GM18517 (cell line): ENCODE measurements around the gene NOP53.
"Not testable (repeated sequence)": the region's sequence is repeated elsewhere in the genome, so short reads cannot be mapped to it uniquely, and the experiment has no call there.

Experiments
- ATAC-seq: cut with Tn5 transposase; IDR thresholded peaks from one replicate; pipeline ENCODE4 v1.9.1; 2021; ENCODE audit warnings: mild to moderate bottlenecking, moderate library complexity; ENCODE audit not compliant: unreplicated experiment

The NOP53 gene

DNA sequence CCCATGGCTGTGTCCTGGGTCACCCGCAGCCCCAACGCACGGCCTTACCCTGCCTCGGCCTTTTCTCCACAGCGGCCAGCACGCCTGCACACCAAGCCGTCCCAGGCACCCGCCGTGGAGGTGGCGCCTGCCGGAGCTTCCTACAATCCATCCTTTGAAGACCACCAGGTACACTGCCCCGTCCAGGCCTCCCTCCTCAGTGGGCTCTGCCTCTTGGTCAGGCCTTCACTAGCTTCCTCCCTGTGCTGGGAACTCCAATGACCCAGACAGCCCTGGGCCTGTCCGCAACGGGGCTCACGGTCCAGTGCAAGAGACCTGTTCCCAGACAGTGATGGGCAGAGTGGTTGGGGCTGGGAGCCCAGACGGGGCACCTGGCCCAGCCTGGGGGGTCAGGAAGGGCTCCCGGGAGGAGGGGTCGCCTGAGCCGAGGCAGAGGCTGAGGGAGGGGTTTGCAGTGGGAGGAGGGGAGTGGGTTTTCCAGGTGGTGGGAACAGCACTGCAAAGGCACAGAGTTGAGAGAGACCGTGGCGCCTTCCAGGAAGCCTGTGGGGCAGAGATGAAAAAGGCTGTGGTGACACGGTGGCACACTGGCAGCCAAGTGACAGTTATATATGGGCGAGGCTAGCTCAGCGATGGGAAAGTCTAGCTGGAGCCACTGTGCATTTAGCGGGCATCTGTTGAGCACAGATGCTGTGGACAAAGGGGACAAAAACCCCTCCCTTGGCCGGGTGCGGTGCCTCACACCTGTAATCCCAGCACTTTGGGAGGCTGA is 7.3 kb downstream of the NOP53 start:
- ATAC-seq, result no peak

DNA sequence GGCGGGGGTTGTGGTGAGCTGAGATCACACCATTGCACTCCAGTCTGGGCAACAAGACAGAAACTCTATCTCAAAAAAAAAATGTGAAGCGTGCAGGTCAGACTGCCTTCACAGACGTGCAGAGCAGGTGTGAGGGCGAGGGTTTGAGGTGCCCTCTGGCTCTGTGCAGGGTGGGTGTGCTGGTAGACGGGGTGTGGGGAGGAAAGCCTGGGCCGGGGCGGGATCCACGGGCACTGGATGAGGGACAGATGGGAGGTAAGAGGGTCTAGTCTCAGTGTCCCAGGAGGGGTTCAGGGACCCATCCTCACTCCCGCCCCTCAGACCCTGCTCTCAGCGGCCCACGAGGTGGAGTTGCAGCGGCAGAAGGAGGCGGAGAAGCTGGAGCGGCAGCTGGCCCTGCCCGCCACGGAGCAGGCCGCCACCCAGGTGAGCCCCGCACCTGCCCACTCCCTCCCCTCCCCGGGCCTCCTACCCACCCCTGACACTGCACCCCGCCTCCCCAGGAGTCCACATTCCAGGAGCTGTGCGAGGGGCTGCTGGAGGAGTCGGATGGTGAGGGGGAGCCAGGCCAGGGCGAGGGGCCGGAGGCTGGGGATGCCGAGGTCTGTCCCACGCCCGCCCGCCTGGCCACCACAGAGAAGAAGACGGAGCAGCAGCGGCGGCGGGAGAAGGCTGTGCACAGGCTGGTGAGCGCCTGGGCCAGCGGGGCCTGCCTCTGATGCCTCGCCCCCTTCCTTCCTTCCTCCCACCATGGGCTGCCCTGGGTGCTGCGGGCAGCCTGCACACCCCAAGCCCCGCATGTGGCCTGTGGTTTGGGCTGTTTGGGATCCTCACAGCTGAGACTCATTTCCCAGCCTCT is 9.1 kb downstream of the NOP53 start:
- no peak for ATAC-seq

DNA sequence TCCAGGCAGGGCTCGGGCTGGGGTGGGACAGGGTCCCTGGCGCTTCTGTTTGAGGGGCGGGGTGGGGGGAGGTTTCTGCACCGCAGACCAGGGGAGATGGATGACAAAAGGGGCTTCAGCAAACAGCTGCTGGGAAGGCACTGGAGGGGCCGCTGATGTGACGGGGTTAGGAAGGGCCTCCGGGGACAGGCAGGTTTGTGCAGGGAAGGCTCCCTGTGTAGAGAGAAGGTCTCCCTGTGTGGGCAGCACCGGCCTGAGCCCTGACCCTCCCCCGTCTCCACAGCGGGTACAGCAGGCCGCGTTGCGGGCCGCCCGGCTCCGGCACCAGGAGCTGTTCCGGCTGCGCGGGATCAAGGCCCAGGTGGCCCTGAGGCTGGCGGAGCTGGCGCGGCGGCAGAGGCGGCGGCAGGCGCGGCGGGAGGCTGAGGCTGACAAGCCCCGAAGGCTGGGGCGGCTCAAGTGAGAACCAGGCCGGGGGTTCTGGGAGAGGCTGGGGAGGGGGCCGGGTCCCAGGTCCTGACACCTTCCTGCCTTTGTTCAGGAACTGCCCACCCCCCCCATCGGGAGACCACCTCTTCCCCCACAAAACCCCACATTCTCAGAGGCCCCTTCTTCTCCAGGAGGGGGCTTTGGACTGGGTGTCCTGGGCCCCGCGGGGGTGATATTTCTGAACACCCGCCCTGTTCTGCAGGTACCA is 9.9 kb downstream of the NOP53 start:
- ATAC-seq, result no peak

DNA sequence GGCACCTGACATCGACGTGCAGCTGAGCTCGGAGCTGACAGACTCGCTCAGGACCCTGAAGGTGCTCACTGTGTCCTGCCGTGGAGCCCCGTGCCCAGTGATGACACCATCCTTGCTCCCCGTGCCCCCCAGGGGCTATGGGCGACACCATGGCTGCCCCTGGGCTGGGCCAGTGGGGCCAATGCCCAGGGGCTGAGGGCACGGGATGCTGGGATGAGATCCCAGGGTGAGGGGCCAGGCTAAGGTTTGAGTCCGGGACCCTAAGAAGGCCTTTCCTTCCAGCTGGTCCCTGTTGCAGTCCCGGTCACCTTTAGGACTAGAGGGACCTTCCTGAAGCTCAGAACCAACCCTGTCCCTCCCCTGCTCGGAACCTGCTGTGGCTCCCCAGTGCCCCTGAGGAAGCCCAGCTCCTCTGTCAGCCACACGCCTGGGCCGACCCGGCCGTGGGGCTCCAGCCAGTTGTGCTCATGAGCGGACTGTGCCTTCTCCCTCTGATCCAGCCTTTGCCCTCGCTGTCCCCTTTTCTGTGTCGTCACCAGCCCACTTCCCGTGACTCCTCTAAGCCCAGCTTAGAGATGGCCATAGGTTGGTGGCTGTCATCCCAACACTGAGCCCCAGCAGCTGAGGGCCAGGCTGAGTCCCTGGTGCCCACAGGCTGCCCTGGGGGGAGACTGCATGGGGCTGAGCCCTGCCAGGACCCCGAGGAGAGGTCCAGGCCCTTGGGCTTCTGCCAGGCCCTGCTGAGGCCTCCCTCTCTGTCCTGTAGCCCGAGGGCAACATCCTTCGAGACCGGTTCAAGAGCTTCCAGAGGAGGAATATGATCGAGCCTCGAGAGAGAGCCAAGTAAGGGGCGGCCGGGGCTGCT is 10.6 kb downstream of the NOP53 start:
- ATAC-seq, result no peak

DNA sequence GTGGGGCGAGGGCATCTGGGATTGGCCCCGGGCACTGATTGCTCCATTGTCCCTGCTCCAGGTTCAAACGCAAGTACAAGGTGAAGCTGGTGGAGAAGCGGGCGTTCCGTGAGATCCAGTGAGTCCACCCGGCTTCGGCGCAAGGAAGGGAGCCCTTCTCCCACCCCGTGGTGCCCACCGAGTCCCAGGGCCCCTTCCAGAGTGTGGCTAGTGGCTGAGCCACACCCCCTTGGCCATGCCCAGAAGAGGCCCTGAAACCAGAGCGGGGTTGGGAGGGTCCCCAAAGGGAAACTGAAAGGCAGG is 11.2 kb downstream of the NOP53 start:
- no peak for ATAC-seq

DNA sequence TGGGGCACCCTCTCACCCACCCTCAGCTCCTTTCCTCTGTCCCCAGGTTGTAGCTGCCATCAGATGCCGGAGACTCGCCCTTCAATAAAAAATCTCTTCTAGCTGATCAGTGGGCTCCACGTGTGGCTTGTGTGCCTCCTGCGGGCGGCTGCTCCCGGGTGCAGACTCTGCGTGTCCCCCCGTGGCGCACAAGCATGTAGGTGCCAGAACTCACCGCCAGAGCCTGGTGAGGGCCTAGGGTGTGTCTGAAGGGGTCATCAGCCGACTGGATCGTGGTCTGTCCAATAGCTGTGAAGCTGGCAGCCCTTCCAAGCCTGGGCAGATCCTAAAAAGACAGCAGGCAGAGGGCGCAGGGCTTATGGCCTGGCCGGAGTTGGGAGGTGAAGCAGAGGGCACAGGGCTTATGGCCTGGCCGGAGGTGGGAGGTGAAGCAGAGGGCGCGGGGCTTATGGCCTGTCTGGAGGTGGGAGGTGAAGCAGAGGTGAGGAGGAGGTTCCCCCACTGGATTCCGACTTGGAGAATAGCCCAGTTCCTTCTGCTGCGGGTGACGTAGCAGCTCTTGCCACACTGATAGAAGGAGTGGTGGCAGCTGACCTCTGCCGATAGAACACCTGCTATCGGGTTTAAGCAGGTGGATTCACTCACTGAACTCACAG is 11.7 kb downstream of the NOP53 start:
- no peak for ATAC-seq

DNA sequence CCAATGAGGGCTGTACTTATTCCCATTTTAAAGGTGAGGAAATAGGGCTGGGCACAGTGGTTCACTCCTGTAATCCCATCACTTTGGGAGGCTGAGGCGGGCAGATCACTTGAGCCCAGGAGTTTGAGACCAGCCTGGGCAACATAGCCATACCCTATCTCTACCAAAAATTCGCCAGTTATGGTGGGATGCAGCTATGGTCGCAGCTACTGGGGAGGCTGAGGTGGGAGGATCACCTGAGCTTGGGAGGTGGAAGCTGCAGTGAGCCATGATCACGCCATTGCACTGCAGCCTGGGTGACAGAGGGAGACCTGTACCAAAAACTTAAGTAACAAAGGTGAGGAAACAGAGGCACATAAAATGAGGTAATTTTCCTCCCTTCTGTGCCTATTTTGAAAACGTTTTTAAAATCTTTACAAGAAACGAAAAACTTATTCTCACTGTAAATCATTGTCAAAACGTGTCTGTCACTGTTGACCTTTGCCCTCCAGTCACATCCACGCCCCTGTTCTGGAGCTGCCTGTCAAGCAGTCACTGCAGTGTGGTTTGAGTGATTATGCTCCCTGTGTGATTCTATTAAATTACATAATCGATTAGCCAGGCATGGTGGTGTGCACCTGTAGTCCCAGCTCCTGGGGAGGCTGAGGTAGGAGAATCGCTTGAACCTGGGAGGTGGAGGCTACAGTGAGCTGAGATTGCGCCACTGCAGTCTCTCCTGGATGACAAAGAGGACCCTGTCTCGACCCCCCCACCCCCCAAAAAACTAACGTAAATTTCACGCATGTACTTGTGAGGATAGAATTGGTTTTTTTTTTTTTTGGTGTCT is 12.5 kb downstream of the NOP53 start:
- ATAC-seq, result no peak

DNA sequence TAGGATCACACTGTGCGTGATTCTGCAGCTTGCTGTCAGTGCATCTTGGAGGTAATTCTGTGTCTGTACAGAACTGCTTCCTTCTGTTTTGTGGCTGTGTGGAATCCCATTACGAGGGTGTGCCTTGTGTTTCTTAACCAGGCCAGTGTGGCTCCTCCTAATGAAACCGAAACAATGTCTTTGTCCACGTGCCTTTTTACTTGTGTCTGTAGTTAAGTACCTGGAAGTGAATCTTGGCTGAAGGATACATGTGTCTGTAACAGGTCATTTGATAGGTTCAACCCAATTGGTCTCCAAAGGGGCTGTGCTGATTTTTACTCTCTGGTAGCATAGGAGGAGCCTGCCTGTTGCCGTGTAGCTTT is 13.1 kb downstream of the NOP53 start:
- no peak for ATAC-seq

DNA sequence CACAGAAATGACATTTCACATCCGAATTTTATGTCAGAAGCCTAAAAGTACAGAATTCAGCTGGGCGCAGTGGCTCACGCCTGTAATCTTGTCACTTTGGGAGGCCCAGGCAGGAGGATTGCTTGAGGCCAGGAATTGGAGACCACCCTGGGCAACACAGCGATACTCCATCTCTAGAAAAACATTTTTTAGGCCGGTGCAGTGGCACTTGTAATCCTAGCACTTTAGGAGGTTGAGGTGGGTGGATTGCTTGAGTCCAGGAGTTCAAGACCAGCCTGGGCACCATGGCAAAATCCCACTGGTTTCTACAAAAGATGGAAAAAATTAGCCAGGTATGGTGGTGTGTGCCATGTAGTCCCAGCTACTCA is 15.3 kb downstream of the NOP53 start:
- ATAC-seq, result no peak

DNA sequence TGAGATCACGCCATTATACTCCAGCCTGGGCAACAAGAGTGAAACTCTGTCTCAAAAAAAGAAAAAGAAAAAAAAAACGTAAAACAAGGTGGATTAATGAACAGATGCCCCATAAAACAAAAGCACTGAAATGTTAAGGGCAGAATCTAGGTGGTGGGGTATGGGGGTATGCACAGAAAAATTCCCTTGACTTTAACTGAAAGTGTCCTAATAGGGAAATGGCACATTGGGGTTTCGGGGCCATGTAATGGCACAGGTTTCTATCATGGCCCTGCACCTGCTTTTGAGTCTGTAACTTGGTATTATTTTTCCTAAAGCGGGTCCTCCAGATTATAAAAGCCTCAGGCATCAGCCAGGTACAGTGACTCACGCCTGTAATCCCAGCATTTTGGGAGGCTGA is 16.2 kb downstream of the NOP53 start:
- ATAC-seq, result no peak

DNA sequence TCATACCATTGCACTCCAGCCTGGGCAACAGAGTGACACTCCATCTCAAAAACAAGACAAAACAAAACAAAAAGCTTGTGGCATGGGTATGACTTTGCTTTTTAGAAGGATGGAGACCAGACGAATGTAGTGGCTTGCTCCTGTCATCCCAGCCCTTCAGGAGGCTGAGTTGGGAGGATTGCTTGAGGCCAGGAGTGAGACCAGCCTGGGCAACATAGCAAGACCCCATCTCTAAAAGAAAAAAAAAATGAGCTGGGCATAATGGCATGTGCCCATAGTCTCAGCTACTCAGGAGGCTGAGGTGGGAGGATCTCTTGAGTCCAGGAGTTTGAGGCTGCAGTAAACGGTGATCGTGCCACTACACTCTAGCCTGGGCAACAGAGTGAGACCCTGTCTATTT is 16.8 kb downstream of the NOP53 start:
- ATAC-seq, result no peak

DNA sequence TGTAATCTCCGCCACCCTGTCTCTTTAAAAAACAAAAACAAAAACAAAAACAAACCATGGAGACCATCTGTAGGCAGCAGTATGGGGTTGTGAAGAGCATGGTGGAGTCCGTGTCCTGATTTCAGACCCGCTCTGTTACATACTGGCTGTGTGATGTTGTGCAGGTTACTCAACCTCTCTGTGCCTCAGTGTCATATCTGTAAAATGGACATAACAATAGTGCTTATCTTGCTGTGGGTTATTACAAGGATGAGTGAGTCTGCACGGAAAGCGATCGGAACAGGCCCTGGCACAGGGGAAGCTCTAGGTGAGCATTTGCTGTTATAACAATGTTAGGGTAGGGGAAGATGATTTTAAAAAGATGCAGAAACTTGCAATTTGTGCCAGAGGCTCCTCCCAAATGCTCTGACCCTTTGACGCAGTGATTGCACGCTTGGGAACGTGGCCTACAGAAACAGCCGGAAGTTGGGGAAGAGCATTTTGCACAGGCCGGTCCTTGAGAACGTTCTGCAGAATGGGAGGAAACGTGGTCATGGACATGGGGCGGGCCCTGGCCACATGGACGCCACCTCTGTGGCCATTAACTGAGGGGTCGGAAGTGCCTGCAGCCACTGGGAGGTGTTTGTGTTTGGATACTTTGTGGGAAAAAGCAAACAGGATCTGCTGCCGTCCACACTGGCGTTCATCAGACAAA is 17.4 kb downstream of the NOP53 start:
- no peak for ATAC-seq

DNA sequence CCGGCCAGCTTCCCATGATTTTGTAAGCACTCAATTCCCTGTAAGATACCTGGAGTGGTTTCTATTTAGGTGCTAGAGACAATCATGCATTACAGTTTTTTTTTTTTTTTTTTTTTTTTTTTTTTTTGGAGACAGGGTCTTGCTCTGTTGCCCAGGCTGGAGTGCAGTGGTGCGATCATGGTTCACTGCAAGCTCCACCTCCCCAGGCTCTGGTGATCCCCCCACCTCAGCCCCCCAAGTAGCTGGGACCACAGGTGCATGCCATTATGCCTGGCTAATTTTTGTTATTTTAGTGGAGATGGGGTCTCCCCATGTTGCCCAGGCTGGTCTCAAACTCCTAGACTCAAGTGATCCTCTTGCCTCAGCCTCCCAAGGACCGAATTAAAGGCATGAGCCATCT is 19.4 kb downstream of the NOP53 start:
- ATAC-seq, result not testable (repeated sequence)

DNA sequence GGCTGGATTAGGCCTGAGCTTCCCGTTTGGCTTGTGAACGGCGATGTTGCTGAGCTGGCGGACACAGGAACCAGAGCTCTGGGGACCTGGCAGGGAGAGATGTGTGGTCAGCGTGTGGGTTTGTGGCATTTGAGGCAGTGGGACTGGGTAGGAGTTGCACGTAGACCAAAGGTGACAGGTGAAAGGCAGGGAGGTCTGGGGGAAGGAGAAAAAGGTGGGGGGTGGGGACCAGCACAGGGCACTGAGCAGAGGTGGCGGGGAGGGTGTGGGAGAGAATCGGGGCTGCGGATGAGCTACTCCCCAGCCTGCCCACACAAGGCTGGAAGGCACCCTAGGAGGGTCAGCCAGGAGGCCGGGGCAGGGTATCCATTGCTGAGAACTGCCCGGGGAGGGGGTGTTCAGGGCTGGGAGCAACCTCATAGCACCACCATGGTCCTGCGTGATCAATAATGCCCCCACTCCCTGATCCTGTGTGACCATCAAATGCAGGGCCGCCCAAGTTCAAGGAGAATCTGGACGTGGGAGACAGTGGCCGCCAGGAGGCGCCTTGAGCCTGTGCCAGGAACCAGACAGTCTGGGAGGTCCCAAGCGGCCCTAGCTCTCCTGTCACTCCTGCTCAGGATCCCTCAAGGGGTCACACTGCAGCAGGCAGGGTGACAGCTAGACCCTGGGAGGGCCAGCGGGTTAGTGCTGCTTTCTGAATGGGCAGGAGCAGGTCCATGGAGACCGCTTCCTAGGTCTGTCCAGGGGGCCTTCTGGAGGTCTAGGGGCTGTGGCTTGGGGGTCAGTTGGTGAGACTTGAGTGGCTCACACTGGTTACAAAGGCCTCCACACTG is 20.4 kb downstream of the NOP53 start:
- ATAC-seq, result no peak

DNA sequence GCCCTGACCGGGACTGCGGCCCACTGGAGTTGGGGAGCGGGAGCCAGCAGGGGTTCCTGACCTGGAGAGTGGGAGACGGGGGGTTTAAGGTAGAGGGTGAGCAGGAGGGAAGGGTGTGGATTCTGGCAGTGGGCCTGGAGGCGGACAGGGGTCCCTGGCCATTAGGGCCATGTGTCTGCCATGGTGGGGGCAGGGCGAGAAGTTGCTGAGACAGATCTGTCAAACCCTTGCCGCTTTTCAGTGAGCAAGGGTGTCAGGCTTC is 20.9 kb downstream of the NOP53 start:
- no peak for ATAC-seq

DNA sequence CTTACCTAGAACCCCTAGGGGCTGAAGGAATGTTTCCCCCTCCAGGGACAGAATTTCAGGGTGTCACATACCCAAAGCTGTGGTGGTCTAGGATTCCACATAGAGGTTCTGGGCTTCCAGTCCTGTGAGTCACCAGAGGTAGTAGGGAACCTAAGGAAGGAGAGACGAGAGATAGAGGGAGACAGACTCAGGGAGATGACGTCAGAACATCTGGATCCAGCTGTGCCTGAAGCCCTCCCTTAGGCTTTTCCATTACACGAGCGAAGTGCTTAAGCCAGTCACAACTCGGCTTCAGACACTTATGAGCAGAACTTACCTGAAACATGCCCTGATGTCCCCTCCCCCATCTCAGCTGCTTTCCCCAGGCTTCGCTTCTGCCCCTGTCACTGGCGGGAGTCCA is 21.3 kb downstream of the NOP53 start:
- ATAC-seq, result no peak

DNA sequence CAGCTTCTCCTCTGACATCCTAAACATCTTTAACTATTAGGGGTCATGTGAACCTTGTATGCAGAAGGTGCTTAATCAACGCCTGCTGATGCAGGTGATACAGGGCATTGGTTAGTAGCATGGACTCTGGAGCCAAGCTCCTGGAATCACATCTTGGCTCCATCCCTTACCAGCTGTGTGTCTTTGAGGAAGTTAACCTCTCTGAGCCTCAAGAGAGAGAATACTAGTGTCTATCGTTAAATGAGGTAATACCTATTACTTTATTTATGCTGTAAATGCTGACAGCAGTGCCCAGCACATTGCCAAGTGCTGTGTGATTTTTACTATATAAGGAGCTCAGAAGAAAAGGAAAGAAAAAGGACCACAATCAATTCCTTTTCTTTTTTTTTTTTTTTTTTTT is 22.0 kb downstream of the NOP53 start:
- no peak for ATAC-seq

DNA sequence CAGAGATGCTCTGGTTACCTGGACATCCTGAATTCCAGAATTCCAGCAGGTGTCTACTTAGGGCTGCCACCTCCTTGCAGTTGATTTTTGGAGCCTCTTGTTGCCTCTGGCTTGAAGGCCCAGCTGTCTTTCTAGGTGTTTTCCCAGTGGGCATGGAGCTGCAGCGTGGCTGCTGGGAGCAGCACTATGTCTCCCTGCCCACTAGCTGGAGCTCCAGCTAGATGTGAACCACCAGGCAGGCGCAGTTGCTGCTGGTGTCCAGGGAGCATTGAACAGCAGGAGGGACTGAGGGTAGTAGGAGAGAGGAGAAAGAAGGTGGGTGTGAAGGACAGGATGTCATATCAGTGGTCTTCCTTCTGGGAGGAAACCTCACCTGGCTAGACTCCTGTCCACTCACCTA is 23.3 kb downstream of the NOP53 start:
- ATAC-seq, result no peak

DNA sequence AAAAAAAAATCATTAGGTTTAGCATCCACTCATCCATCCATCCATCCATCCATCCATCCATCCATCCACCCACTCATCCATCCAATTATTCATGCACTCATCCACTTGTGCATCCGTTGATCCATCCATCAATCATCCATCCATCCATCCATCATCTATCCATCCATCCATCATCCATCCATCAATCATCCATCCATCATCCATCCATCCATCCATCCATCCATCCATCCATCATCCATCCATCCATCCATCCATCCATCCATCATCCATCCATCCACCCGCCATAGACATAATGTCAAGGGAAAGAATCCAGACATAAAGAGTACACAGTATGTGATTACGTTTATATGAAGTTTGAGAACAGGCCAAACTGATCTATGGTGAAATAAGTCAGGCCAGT is 24.2 kb downstream of the NOP53 start:
- ATAC-seq, result no peak
